Liver (tissue), 9 donors: Measurements from ENCODE around the gene UQCR10. TPM values are rescaled to one million over a fixed set of nuclear protein-coding genes. Genes with fewer than 3 reads are reported as not detected.

ENCODE experiments used
- DNase-seq: peaks from one replicate; pipeline ENCODE4 v3.0.0-alpha.2; 2017; ENCODE audit warnings: low spot score
- H3K27ac ChIP-seq, 2 donors: one replicate each; pipeline ENCODE4 v1.7.0; 2013; ENCODE audit warnings: inconsistent platforms in 2 of 2, low read length in 2 of 2, control low read depth in 1 of 2, low read depth in 1 of 2, mild to moderate bottlenecking in 1 of 2
- H3K27me3 ChIP-seq, 4 donors: one replicate each; pipeline versions ENCODE4 v1.6.1 to v1.7.0; 2013; ENCODE audit warnings: low read length in 3 of 4, inconsistent platforms in 1 of 4, mild to moderate bottlenecking in 1 of 4, moderate library complexity in 1 of 4; ENCODE audit not compliant: control insufficient read depth in 4 of 4, insufficient read depth in 4 of 4
- H3K36me3 ChIP-seq, 4 donors: one replicate each; pipeline versions ENCODE4 v1.6.1 to v1.7.0; 2013; ENCODE audit warnings: low read length in 3 of 4, mild to moderate bottlenecking in 3 of 4, low read depth in 1 of 4, moderate library complexity in 1 of 4; ENCODE audit not compliant: control insufficient read depth in 4 of 4, insufficient read depth in 3 of 4
- H3K4me1 ChIP-seq, 4 donors: one replicate each; pipeline versions ENCODE4 v1.6.1 to v1.7.0; 2013; ENCODE audit warnings: low read length in 3 of 4, mild to moderate bottlenecking in 3 of 4, moderate library complexity in 1 of 4; ENCODE audit not compliant: control insufficient read depth in 4 of 4, insufficient read depth in 4 of 4
- H3K4me3 ChIP-seq, 3 donors: one replicate each; pipeline versions ENCODE4 v1.6.1 to v1.7.0; 2013; ENCODE audit warnings: low read length in 3 of 3, control low read depth in 1 of 3, low read depth in 1 of 3, mild to moderate bottlenecking in 1 of 3
- H3K9ac ChIP-seq, 2 donors: one replicate each; pipeline ENCODE4 v1.7.0; 2013; ENCODE audit warnings: low read length in 2 of 2, mild to moderate bottlenecking in 2 of 2, moderate library complexity in 2 of 2, control low read depth in 1 of 2, low read depth in 1 of 2
- H3K9me3 ChIP-seq, 4 donors: one replicate each; pipeline versions ENCODE4 v1.6.1 to v1.7.0; 2013; ENCODE audit warnings: low read length in 3 of 4; ENCODE audit not compliant: control insufficient read depth in 4 of 4
- EGR1 ChIP-seq, 2 donors: IDR thresholded peaks; 2 replicates each; pipeline ENCODE4 v1.6.1; 2016 to 2018; ENCODE audit warnings: antibody characterized with exemption in 2 of 2, low read depth in 2 of 2
- GABPA ChIP-seq, 2 donors: IDR thresholded peaks in 1 of 2; conservative IDR thresholded peaks in 1 of 2; 2 replicates each; pipeline ENCODE4 v1.6.1; 2016; ENCODE audit warnings: antibody characterized with exemption in 2 of 2, mild to moderate bottlenecking in 1 of 2, moderate library complexity in 1 of 2
- HNF4A ChIP-seq, 2 donors: conservative IDR thresholded peaks; 2 replicates each; pipeline ENCODE4 v1.6.1; 2016; ENCODE audit warnings: antibody characterized with exemption in 2 of 2, mild to moderate bottlenecking in 2 of 2
- JUND ChIP-seq, 2 donors: IDR thresholded peaks; 2 replicates each; pipeline ENCODE4 v1.6.1; 2016; ENCODE audit warnings: antibody characterized with exemption in 2 of 2
- MAX ChIP-seq: IDR thresholded peaks from 2 replicates; pipeline ENCODE4 v1.6.1; 2016; ENCODE audit warnings: antibody characterized with exemption
- RAD21 ChIP-seq, 2 donors: IDR thresholded peaks; 2 replicates each; pipeline ENCODE4 v1.6.1; 2016; ENCODE audit warnings: antibody characterized with exemption in 2 of 2, mild to moderate bottlenecking in 2 of 2
- SP1 ChIP-seq: IDR thresholded peaks from 2 replicates; pipeline ENCODE4 v1.6.1; 2018; ENCODE audit warnings: antibody characterized with exemption, mild to moderate bottlenecking
- TAF1 ChIP-seq: conservative IDR thresholded peaks from 2 replicates; pipeline ENCODE4 v1.6.1; 2016; ENCODE audit warnings: antibody characterized with exemption, mild to moderate bottlenecking
- YY1 ChIP-seq: IDR thresholded peaks from 2 replicates; pipeline ENCODE4 v1.6.1; 2016; ENCODE audit warnings: antibody characterized with exemption, mild to moderate bottlenecking
- WGBS: extraction: QIAGEN DNeasy Blood & Tissue Kit; methylation state at CpG from one replicate; pipeline ENCODE4 v1.1.7; 2013; 5-methylcytosine and 5-hydroxymethylcytosine counted together
- polyA plus RNA-seq, 2 donors: library from polyadenylated mRNA; stranded (reverse) in 1 of 2; unstranded in 1 of 2; fragments of 200-250 nt in 1 of 2; fragments of >200 nt in 1 of 2; fragmentation: Nextera tagmentation in 1 of 2; extraction: Ambion mirVana in 1 of 2; gene quantifications; one replicate each; pipeline versions ENCODE4 v1.2.1 to v1.2.3, GENCODE V29; 2013 to 2015
- total RNA-seq, 2 donors: library from RNA; depleted of rRNA; stranded (reverse); fragments of >200 nt; gene quantifications; one replicate each; pipeline ENCODE4 v1.2.3, GENCODE V29; 2014
- TF ChIP-seq, protein P1 (sequence below): IDR thresholded peaks from 2 replicates; pipeline ENCODE4 v1.6.1; 2016; ENCODE audit warnings: antibody characterized with exemption, mild to moderate bottlenecking
- TF ChIP-seq, protein P2 (sequence below): IDR thresholded peaks from 2 replicates; pipeline ENCODE4 v1.6.1; 2016; ENCODE audit warnings: antibody characterized with exemption
- TF ChIP-seq, protein P3 (sequence below): fragments of 150-350 bp; IDR thresholded peaks from 2 replicates; pipeline ENCODE4 v1.5.1; 2017; ENCODE audit warnings: improper control_type of control experiment, low read depth, low read length; ENCODE audit not compliant: missing input control
- donor health status: healthy.
- donor health status: healthy.
- donor health status: healthy.
- donor health status: healthy.
- donor health status: healthy.

UQCR10 gene
- total and polyA plus RNA-seq, 4 donors = 40.2 to 243 (median 102) TPM

DNA sequence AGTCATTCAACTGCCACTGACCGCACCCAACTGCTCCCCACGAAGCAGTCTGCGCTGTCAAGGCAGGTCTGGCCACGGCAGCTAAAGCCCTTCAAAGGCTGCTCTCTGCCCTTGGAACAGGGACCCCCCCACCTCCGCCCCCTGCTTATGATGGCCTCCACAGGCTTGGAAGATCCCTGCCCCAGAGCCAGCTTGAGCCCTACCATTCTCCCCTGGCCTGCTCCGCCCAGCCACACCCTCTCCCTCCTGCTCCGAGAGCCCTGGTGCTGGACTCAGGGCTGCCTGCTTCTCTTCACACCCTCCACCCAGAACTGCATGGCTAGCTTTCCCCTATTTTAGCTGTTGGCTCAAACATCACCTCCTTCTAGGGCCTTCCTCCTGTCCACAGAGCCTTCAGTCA lies 19.3 kb upstream of the UQCR10 start (continued):
- TF ChIP-seq, protein P1, sequence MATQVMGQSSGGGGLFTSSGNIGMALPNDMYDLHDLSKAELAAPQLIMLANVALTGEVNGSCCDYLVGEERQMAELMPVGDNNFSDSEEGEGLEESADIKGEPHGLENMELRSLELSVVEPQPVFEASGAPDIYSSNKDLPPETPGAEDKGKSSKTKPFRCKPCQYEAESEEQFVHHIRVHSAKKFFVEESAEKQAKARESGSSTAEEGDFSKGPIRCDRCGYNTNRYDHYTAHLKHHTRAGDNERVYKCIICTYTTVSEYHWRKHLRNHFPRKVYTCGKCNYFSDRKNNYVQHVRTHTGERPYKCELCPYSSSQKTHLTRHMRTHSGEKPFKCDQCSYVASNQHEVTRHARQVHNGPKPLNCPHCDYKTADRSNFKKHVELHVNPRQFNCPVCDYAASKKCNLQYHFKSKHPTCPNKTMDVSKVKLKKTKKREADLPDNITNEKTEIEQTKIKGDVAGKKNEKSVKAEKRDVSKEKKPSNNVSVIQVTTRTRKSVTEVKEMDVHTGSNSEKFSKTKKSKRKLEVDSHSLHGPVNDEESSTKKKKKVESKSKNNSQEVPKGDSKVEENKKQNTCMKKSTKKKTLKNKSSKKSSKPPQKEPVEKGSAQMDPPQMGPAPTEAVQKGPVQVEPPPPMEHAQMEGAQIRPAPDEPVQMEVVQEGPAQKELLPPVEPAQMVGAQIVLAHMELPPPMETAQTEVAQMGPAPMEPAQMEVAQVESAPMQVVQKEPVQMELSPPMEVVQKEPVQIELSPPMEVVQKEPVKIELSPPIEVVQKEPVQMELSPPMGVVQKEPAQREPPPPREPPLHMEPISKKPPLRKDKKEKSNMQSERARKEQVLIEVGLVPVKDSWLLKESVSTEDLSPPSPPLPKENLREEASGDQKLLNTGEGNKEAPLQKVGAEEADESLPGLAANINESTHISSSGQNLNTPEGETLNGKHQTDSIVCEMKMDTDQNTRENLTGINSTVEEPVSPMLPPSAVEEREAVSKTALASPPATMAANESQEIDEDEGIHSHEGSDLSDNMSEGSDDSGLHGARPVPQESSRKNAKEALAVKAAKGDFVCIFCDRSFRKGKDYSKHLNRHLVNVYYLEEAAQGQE = no peak
- no peak for TF ChIP-seq GABPA (IDR thresholded peaks at IDR 0.05 in 1 of 2, conservative IDR thresholded peaks at IDR 0.05 in 1 of 2)
- TF ChIP-seq, protein P2, sequence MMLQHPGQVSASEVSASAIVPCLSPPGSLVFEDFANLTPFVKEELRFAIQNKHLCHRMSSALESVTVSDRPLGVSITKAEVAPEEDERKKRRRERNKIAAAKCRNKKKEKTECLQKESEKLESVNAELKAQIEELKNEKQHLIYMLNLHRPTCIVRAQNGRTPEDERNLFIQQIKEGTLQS = no peak
- no peak for TF ChIP-seq RAD21 (IDR thresholded peaks at IDR 0.05)
- no peak for TF ChIP-seq MAX
- TF ChIP-seq SP1 = no peak
- no peak for TF ChIP-seq HNF4A (conservative IDR thresholded peaks at IDR 0.05)

DNA sequence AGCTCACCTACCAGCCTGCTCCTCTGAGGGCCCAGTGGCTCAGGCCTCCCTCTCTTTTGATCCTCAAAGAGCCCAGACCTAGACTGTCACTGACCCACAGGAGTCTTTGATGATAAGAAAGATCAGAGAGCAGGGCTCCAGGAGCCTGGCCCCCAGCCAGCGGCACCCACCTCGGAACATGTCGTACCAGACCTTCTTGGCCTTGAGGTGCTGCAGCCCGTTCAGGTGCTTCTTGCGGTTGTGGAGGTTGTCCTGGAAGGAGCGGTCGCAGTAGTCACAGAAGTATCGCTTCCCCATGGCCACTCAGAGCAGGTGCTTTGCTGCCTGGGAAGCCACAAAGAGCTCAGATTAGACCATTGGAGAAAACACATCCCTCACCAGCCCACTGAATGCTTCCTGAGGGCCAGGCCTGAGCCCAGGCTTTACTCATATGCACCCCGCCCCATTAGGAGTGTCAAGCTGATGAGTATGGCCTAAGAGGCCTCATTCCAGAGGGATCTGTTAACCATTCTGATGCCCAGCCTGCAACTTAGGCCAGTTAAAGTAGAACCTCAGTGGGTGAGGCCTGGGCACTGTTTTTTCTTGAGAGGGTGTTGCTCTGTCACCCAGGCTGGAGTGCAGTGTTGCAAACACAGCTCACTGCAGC lies 18.8 kb upstream of the UQCR10 start:
- no peak overlapping the region for H3K27ac ChIP-seq
- DNase-seq = no peak

More for the DNA sequence above, 18.8 kb upstream of the UQCR10 start:
- H3K4me3 ChIP-seq = no peak overlapping the region
- no peaks in the 10 kb centered on the region for H3K9me3 ChIP-seq
- H3K36me3 ChIP-seq = peaks cover 3 to 41% (median 11%) of the 10 kb centered on the region in 4 donors
- WGBS = 94% methylated on average over 9 of the region's 9 CpGs
- peaks cover 0 to 8% (median 0%) of the 10 kb centered on the region in 4 donors for H3K4me1 ChIP-seq
- H3K27me3 ChIP-seq = no peaks in the 10 kb centered on the region
- TF ChIP-seq, protein P1 = no peak
- TF ChIP-seq SP1 = no peak
- TF ChIP-seq, protein P2 = no peak
- TF ChIP-seq RAD21 (IDR thresholded peaks at IDR 0.05) = no peak
- TF ChIP-seq HNF4A (conservative IDR thresholded peaks at IDR 0.05) = no peak
- TF ChIP-seq, protein P3, sequence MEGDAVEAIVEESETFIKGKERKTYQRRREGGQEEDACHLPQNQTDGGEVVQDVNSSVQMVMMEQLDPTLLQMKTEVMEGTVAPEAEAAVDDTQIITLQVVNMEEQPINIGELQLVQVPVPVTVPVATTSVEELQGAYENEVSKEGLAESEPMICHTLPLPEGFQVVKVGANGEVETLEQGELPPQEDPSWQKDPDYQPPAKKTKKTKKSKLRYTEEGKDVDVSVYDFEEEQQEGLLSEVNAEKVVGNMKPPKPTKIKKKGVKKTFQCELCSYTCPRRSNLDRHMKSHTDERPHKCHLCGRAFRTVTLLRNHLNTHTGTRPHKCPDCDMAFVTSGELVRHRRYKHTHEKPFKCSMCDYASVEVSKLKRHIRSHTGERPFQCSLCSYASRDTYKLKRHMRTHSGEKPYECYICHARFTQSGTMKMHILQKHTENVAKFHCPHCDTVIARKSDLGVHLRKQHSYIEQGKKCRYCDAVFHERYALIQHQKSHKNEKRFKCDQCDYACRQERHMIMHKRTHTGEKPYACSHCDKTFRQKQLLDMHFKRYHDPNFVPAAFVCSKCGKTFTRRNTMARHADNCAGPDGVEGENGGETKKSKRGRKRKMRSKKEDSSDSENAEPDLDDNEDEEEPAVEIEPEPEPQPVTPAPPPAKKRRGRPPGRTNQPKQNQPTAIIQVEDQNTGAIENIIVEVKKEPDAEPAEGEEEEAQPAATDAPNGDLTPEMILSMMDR = no peak
- TF ChIP-seq EGR1 (IDR thresholded peaks at IDR 0.05; ENCODE audit: low read depth in 2 of 2) = no peak
- TF ChIP-seq JUND (IDR thresholded peaks at IDR 0.05) = no peak
- TF ChIP-seq MAX = no peak
- TF ChIP-seq YY1 = no peak
- no peak for TF ChIP-seq TAF1
- H3K9ac ChIP-seq = no peak overlapping the region
